ENCODE data around the gene ABLIM1.
"Not testable (repeated sequence)": the region's sequence is repeated elsewhere in the genome, so short reads cannot be mapped to it uniquely, and the experiment has no call there.

ABLIM1 gene

DNA sequence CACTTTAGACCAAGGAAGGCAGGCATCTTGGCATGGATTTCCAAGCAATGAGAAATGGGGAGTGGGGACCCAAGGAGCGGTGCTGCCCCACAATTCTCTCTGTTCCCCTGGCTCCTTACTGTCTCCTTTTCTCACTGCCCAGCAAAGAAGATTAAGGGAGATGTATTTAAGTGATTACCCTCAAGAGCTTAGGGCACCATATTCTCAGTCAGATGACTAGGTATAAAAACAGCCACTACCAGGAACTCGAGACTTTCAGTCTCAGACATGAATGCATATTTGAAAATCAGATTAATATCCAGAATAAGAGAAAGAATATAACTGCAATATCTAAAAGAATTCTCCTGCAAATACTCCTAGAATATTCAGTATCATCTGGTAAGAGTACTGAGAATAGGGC lies at the start of gene ABLIM1:
Gene ABLIM1, minus strand, starts transcription at position 101 of the 400 bp plus-strand sequence. Its CDS starts 75 bp downstream, at position 26.
- no peak for DNase-seq

GRCh38 chr10:114706458-114707055 lies 48.5 kb upstream of the ABLIM1 start:
- no peak for DNase-seq

GRCh38 chr10:114704679-114705078 lies 46.6 kb upstream of the ABLIM1 start:
- DNase-seq = no peak

DNA sequence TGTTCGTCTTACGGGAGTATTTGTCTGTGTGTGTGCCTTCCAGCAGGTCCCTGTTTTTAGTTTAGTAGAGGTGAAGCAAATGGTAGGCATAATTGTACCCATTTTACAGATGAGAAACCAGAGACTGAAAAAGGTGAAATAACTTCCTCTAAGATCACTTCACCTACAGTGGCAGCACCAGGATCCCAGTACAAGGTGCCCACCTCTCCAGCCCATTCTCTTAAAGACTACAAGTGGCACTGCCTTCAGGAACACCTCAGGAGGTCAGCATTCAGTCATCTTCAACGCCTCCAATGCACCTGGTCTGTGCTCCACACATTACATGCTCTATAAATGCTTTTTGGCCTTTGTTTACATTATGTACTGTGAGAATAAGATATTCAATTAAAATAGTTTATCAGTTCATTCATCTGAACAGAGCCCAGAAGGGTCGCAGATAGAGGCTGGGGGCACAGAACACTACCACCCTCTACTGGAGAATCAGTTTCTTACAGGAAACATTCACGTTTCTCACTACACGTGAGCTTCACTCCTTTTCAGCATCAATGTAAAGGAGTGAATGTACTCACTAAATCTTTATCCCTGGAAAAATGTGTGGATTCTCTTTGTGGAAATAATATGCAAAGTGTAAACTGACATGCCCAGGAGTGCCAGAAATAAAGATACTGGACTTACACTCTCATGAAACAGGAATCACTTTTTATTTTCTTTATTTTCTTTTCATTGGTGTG lies 45.5 kb upstream of the ABLIM1 start:
- no peak for DNase-seq

- no peak for DNase-seq
These were observed 40.4 kb upstream of the ABLIM1 start for GRCh38 chr10:114698271-114699061.

DNA sequence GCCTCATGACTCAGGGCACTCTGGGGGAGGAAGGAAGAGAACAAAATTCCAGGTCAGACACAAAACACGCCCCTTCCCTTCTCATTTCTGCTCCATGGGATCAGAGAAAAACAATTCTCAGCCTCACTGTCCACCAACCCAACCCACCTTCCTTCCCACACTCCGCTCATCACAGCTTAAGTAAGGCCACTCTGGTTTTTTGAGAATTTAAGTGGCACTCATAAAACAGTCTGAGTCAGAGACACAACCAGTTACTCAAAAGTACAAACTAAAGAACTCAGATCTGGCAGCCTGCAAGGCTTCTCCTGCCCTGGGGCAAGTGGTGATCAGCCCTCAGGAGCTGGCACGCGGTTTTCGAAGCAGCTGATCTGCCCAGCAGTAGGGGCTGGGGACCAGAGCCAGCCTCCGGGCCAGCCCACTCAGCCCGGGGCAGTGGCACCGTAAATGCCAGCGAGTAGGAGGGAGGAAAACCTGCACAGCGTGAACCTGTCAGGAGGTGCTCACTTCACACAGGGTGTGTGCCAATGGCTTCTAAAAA lies 39.1 kb upstream of the ABLIM1 start:
- DNase-seq = no peak

GRCh38 chr10:114696301-114696700 lies 38.2 kb upstream of the ABLIM1 start:
- DNase-seq = not testable (repeated sequence)

DNA sequence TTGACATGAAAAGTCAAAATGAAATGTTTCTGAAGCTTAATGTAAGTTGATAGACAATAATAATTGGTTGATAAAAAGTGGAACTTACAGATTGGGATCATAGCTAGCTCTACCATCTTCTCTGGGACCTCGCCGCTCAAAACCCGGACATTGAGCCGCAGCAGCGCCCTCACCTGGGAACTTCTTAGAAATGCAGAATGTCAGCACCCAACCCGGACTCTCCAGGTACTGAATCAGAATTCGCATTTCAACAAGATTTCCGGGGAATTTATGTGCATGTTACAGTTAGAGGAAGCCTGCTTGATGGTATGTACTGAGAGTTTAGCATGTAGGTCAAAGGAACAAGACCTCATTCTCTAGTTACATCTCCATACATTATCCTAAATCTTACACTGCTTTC lies 36.7 kb upstream of the ABLIM1 start:
- DNase-seq = no peak

DNA sequence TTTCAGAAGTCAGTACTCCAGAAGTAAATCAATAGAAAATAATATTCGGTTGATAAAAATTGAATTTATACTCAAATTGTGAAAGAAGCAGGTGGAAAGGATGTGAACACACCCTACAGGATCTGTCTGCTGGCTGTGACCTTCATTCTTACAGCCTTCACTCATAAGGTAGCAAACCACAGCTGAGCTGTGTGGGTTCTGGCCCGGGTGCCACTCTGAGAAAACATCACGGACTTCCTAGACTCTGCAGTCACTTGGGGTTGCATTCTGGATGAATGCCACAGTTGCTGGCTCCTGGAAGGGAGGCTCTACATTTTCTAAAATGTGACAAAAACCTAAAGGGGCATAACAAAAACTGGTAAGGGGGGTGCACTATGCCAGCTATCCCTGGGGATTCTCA lies 36.0 kb upstream of the ABLIM1 start:
- DNase-seq = no peak

DNA sequence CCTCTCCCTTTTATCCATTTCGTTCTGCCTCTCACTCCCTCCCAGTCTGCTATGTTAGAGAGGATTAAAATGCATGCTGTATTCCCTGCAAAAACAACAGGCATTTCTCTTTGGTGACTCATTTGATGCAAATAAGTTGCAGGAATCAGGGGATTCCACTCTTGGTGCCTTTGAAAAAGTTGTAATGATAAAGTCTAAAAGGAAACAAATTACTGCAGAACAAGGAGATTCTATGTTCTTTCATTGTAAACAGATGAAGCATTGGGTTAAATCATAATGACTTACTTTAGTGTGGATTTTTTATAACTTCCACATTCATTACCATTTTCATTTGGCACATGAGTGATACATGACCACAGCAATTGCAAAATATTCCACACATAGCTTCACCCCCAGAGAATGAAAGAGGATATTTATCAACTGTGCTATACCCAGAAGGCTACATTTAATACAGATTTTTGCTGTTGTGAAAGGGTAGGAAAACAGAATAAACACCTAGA lies 33.4 kb upstream of the ABLIM1 start:
- DNase-seq = no peak

- DNase-seq = no peak
These were observed 30.7 kb upstream of the ABLIM1 start for GRCh38 chr10:114688786-114689185.

GRCh38 chr10:114687459-114687858 lies 29.4 kb upstream of the ABLIM1 start:
- no peak for DNase-seq

DNA sequence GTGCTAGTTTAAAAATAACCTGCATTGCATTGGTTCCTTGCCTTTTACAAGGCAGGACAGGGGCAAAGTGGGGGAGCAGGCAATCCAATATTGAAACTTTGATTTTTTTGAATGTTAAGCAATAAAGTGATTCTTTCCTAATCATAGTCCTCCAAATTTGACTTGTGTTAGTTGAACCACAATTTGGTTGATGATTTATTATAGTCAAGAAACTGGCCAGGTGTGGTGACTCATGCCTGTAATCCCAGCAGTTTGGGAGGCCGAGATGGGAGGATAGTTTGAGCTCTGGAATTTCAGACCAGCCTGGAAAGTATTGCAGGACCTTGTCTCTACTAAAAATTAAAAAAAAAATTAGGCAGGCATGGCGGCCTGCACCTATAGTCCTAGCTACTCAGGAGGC lies 27.9 kb upstream of the ABLIM1 start:
- no peak for DNase-seq

- no peak for DNase-seq
These were observed 27.4 kb upstream of the ABLIM1 start for GRCh38 chr10:114685456-114685855.

DNA sequence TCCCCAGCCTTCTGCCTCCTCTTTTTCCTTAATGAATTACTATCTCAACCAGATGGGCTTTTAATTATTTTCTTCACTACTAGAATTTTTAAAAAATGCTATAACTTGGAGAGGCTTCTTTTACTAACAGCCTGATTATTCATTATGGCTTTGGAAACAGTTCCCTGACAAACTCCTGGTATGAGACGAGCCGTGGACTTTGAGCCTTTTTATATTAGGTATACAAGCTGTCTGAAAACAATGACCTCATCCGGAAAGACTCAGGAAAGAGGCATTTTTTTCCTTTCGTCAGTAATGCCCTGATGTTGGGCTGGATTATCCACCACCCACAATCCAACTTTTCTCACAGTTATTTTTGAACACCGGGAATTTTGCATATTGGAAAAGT lies 26.7 kb upstream of the ABLIM1 start:
- no peak for DNase-seq

- no peak for DNase-seq
These were observed 26.2 kb upstream of the ABLIM1 start for GRCh38 chr10:114684084-114684821.

- DNase-seq = no peak
These were observed 25.5 kb upstream of the ABLIM1 start for GRCh38 chr10:114683593-114683992.

GRCh38 chr10:114683162-114683561 lies 25.1 kb upstream of the ABLIM1 start:
- no peak for DNase-seq

DNA sequence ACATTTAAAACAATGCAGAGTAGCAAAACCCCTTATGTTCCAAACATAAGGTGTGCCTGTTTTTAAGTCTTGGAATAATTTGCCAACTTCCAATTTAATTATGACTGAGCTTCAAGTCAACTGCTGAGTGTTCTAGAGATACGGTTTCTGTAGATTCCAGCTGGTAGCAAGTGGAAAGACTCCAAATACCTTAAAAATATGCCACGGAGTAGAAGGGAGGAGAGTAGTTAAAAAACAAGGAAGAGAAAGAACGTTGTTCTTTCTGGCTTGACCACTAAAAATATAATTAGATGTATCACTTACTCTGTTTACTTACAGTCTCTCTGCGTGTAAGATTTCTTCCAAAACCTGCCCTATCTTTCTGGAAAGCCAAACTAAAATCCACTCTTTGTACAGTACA lies 24.5 kb upstream of the ABLIM1 start:
- no peak for DNase-seq

DNA sequence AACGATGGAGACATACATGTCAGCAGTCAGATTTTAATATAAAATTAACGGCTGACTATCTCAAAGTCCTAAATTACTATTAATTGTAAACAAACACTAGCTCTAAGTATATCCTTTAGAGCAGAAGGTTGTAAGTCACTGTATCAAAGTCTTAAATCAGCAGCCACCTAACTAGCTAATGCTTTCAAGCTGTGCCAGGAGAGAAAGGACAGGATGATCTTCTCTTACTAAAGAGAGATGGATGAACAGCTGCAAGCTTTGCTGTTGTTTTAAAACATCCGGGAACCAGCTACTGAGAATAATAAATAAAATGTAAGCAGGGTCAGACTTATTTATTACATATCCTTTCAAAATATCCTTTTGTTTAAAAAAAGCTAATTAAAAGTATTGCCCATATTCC lies 24.0 kb upstream of the ABLIM1 start:
- no peak for DNase-seq

- no peak for DNase-seq
These were observed 23.5 kb upstream of the ABLIM1 start for GRCh38 chr10:114681542-114681941.

DNA sequence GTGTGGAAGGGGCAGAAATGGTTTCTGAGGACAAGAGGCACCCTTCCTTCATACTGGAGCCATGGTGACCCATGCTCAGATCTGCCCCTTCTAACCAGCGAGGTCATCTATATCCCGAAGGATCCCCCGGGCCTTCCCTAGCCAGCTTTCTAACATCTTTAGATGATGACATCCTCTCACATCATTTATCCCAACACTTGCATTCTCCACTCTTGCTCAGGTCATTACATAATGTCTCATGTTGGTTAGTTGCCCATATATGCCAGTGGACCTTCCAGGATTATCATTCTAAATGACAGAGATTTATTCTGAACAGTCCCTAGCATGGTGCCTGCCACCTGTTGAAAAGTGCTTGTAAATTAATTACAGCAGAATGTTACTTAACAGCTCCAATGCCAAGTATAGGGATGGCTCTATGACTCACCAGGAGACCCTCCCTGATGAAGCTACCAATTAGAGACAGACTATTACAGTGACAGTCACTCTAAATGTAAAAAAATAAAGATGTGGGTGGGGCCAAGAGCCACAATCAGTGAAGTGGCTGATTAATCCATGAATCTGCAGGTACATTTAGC lies 22.6 kb upstream of the ABLIM1 start:
- DNase-seq = no peak
